Adrenal gland (tissue), 5 donors: ENCODE data around the gene CST4.

Experiments
- POLR2A ChIP-seq, 2 donors: fragments of 450-650 bp; IDR thresholded peaks; one replicate each; pipeline ENCODE4 v1.6.1; 2017; ENCODE audit warnings: antibody characterized with exemption in 2 of 2, mild to moderate bottlenecking in 2 of 2, moderate library complexity in 1 of 2
- TF ChIP-seq, protein P1 (sequence below), 6 experiments: fragments of 450-650 bp in 4 of 6; fragments of 200-600 bp in 2 of 6; sonication (generic) in 1 of 6; IDR thresholded peaks; 1 replicate in 5 of 6; 2 replicates in 1 of 6; pipeline versions ENCODE4 v1.5.1 to v1.8.0; 2016 to 2021; ENCODE audit warnings: antibody characterized with exemption in 6 of 6, mild to moderate bottlenecking in 2 of 6, moderate library complexity in 1 of 6
- donor health status: DM: no; HTN: no; CAD: no.

DNA sequence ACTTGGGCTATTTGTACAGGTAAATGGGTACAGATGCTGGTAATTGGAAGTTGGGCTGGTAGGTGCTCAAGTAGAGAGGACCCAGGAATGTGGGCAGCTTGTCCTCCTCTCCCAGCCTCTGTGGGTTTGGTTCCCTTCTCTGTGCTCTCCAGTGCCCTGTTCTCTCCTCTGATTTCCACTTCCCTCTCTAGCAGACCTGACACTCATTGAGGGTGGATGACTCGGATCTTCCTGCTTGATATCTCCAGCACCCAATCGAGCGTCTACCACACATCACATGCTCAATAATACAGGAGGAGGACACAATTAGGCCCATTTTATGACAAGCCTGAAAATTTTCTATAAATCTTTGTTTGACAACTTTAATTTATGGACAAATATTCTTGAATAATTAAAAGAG, 38.2 kb upstream of the CST4 start:
- TF ChIP-seq, protein P1, sequence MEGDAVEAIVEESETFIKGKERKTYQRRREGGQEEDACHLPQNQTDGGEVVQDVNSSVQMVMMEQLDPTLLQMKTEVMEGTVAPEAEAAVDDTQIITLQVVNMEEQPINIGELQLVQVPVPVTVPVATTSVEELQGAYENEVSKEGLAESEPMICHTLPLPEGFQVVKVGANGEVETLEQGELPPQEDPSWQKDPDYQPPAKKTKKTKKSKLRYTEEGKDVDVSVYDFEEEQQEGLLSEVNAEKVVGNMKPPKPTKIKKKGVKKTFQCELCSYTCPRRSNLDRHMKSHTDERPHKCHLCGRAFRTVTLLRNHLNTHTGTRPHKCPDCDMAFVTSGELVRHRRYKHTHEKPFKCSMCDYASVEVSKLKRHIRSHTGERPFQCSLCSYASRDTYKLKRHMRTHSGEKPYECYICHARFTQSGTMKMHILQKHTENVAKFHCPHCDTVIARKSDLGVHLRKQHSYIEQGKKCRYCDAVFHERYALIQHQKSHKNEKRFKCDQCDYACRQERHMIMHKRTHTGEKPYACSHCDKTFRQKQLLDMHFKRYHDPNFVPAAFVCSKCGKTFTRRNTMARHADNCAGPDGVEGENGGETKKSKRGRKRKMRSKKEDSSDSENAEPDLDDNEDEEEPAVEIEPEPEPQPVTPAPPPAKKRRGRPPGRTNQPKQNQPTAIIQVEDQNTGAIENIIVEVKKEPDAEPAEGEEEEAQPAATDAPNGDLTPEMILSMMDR (IDR thresholded peaks at IDR 0.05): no peak
- TF ChIP-seq POLR2A (IDR thresholded peaks at IDR 0.05): no peak
